ENCODE results near the gene GSS. TPM values are rescaled to one million over a fixed set of nuclear protein-coding genes. Genes with fewer than 3 reads are reported as not detected.
A peak's percentile ranks its signal among the peaks of the same experiment; 100 is the strongest.

The GSS gene
- total RNA-seq, 1 donor from 2014 or later = 17.2 TPM

DNA sequence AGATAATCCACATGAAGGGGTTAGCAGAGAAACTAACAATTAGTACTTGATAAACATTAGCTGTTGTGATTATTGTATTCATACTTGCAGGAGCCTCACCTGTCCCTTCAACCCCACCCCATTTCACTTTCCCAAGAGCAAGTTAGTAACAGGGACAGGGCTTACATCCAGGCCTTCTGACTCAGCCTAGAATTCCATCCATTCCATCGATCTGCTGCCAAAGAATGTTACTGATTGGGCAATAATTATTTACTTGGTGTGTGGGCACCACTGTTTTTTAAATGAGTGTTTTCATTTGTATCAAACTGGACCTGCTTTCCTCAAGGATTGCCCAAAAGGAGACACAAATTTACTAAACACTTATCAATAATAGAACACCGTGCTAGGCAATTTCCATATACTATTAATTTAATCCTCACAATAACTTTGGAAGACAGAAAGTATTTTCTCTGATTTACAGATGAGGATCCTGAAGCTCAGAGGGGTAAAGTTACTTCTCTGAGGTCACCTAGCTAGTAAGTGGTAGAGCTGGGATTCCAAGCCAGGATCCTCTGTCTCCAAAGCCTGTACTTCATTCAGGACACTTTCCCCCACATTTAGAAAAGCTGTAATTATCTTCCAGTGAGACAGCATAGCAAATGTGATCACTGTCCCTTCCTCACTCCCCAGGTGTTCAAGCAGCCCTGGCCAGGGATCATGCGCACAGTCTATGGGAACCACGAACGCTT is 32.8 kb downstream of the GSS start:
- H3K4me3 ChIP-seq = no peak overlapping the region

DNA sequence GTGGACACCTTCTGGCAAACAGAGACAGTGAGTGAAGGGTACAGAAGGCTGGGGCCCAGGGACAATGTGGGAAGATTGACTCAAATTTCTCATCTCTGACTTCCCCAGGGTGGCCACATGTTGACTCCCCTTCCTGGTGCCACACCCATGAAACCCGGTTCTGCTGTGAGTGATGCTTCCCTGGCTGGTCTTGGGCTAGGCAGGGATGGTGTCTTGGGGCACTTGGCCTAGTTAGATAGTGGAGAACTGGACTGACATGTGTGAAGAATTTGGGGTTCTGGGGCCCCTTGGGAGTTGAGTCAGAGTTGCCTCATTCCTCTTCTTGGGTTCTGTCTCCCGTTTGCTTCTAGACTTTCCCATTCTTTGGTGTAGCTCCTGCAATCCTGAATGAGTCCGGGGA is 34.2 kb downstream of the GSS start:
- no peaks in the 10 kb centered on the region for H3K27me3 ChIP-seq (ENCODE audit: low read depth)
- H3K9me3 ChIP-seq (replicated peaks) = no peaks in the 10 kb centered on the region
- H3K4me3 ChIP-seq = no peak overlapping the region
- intact Hi-C loops (cut with micrococcal nuclease) = no loop called here
- peak overlapping the region; percentile 80 for H3K27ac ChIP-seq (replicated peaks)
- H3K4me1 ChIP-seq = peaks cover 60% of the 10 kb centered on the region
- peaks cover 72% of the 10 kb centered on the region for H3K36me3 ChIP-seq
- no peak for DNase-seq
- TF ChIP-seq, protein P1, sequence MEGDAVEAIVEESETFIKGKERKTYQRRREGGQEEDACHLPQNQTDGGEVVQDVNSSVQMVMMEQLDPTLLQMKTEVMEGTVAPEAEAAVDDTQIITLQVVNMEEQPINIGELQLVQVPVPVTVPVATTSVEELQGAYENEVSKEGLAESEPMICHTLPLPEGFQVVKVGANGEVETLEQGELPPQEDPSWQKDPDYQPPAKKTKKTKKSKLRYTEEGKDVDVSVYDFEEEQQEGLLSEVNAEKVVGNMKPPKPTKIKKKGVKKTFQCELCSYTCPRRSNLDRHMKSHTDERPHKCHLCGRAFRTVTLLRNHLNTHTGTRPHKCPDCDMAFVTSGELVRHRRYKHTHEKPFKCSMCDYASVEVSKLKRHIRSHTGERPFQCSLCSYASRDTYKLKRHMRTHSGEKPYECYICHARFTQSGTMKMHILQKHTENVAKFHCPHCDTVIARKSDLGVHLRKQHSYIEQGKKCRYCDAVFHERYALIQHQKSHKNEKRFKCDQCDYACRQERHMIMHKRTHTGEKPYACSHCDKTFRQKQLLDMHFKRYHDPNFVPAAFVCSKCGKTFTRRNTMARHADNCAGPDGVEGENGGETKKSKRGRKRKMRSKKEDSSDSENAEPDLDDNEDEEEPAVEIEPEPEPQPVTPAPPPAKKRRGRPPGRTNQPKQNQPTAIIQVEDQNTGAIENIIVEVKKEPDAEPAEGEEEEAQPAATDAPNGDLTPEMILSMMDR (IDR thresholded peaks at IDR 0.05; ENCODE audit: borderline replicate concordance) = no peak

More for the DNA sequence above, 32.8 kb downstream of the GSS start:
- Histone ChIP-seq H3K9me3 (replicated peaks) (no peaks in the 10 kb centered on the region), H3K27me3 (ENCODE audit: low read depth) (no peaks in the 10 kb centered on the region), H3K27ac (replicated peaks) (peak overlapping the region; percentile 80), H3K36me3 (peaks cover 86% of the 10 kb centered on the region), H3K4me1 (peaks cover 53% of the 10 kb centered on the region)
- no peak for DNase-seq
- intact Hi-C loops (cut with micrococcal nuclease) = no loop called here
- TF ChIP-seq, protein P1 (IDR thresholded peaks at IDR 0.05; ENCODE audit: borderline replicate concordance) = no peak

DNA sequence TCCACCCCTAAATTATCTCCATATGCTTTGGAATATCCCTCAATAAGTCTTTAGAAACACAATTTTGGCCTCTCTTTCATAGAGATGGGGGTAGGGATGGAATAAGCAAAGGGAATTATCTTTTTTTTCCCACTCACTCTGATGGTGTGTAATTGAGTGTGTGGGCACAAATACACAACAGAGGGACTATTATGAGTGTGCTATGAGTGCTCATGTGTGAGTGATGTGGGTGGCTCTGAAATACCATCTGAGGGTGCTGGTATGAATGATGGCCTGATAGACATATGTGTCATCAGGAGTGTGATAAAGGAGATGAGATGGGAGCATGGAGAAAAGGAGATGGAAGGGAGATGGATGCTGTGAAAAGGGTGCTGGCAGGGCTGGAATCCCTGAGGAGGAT is 35.6 kb downstream of the GSS start:
- DNase-seq = no peak
- Histone ChIP-seq H3K4me3 (no peak overlapping the region), H3K27ac (replicated peaks) (no peak overlapping the region), H3K36me3 (peaks cover 58% of the 10 kb centered on the region), H3K9me3 (replicated peaks) (no peaks in the 10 kb centered on the region), H3K27me3 (ENCODE audit: low read depth) (no peaks in the 10 kb centered on the region), H3K4me1 (peaks cover 62% of the 10 kb centered on the region)
- TF ChIP-seq, protein P1 (IDR thresholded peaks at IDR 0.05; ENCODE audit: borderline replicate concordance) = no peak
- intact Hi-C loops (cut with micrococcal nuclease) = no loop called here

DNA sequence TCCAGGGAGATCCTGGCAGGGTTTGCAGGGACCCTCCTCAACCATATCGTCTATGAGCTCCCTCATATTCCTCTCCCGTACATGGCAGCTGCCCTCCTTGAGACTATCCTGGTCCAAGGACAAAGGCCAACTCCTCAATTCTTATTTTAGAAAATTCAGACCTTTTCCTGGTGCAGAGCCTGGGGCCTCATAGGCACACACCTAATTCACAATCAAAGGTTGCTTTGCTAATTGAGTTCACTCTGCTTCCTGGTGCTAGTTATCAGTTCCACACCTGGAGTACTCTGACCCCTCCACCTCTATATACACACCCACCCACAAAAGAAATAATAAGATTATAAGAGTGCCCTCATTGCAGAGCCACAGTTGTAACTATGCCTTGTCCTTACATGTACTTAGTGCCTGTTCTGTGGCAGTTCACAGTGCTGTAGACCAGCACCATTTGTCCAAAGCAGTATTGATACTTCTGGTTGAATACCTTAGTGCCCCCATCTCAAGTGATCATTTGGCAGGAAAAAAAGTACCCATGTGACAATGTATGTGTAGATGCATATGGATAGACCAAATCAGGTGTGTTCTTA is 38.7 kb downstream of the GSS start:
- Histone ChIP-seq H3K9me3 (replicated peaks) (no peaks in the 10 kb centered on the region), H3K4me1 (peaks cover 59% of the 10 kb centered on the region)

DNA sequence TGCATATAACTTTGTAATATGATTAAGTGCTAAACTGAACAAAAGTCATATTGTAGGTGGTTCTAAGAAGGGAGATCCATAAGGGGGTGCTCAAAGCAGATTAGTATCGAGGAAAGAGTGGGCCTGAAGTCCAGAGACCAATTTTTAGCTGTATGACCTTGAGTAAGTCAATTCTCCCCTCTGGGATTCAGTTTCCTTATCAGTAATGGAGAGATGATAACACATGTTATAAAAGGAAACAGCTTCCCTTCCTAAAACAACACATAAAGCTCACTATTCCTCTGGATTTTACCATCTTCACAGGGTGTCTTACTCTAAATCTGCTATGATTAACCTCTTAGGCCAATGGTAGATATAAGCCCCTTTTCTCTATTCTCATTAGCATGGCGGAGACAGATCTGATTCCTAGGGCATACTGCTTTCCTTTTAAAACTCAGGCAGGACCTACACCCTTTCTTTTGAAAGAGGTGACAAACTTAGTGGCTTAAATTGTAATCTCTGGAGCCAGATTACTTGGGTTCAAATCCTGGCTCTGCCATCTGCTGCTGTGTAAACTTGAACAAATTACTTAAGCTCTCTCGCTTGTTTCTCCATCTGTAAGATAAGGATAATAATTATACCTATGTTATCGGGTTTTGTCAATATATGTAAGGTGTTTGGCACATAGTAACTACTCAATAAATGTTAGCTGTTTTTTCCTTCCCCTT is 39.7 kb downstream of the GSS start:
- Histone ChIP-seq H3K9me3 (replicated peaks) (no peaks in the 10 kb centered on the region), H3K4me3 (no peak overlapping the region), H3K36me3 (peaks cover 34% of the 10 kb centered on the region), H3K4me1 (peaks cover 49% of the 10 kb centered on the region), H3K27ac (replicated peaks) (peak overlapping the region; percentile 60), H3K27me3 (ENCODE audit: low read depth) (no peaks in the 10 kb centered on the region)
- TF ChIP-seq, protein P1 (IDR thresholded peaks at IDR 0.05; ENCODE audit: borderline replicate concordance) = no peak
- no peak for DNase-seq
- intact Hi-C loops (cut with micrococcal nuclease) = no loop called here

More for the DNA sequence above, 38.7 kb downstream of the GSS start:
- Histone ChIP-seq H3K27ac (replicated peaks) (peak overlapping the region; percentile 60), H3K36me3 (peaks cover 44% of the 10 kb centered on the region), H3K4me3 (no peak overlapping the region), H3K27me3 (ENCODE audit: low read depth) (no peaks in the 10 kb centered on the region)
- no peak for DNase-seq
- intact Hi-C loops (cut with micrococcal nuclease) = no loop called here
- TF ChIP-seq, protein P1 (IDR thresholded peaks at IDR 0.05; ENCODE audit: borderline replicate concordance) = no peak
